Loucy (cell line): Measurements from ENCODE around the gene ZG16.

Experiments
- CTCF ChIP-seq: fragments of 200-600 bp; sonication (generic); conservative IDR thresholded peaks from 2 replicates; pipeline ENCODE4 v1.5.1; 2014; ENCODE audit warnings: mild to moderate bottlenecking, antibody characterized with exemption, low read length
- EZH2phosphoT487 ChIP-seq: fragments of 200-600 bp; IDR thresholded peaks from 2 replicates; pipeline ENCODE4 v1.6.1; 2018; ENCODE audit warnings: antibody characterized with exemption, mild to moderate bottlenecking, moderate library complexity, borderline replicate concordance

- TF ChIP-seq CTCF (no peak), EZH2phosphoT487 (no peak)
These were observed 43.3 kb upstream of the ZG16 start for GRCh38 chr16:29734786-29735185.
